HG02981 (cell line): ENCODE measurements around the gene LPIN3.

ENCODE experiments used
- ATAC-seq: cut with Tn5 transposase; IDR thresholded peaks from one replicate; pipeline ENCODE4 v1.9.1; 2021; ENCODE audit warnings: mild to moderate bottlenecking, moderate library complexity; ENCODE audit not compliant: unreplicated experiment

LPIN3 gene

DNA sequence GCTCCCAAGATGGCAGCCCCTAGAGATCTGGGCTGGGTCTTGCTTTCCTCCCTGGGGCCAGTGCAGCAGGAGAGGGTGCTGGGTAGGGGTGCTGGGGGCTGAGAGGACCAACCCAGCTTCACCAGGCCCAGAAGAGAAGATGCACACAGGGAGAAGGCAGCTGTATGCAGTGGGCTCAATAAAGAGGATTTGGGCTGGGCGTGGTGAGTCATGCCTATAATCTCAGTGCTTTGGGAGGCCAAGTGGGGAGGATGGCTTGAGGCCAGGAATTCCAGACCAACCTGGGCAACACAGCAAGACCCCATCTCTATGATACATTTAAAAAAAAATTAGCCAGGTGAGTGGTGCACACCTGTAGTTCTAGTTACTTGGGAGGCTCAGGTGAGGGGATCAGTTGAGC, 51.7 kb downstream of the LPIN3 start:
- ATAC-seq = no peak

DNA sequence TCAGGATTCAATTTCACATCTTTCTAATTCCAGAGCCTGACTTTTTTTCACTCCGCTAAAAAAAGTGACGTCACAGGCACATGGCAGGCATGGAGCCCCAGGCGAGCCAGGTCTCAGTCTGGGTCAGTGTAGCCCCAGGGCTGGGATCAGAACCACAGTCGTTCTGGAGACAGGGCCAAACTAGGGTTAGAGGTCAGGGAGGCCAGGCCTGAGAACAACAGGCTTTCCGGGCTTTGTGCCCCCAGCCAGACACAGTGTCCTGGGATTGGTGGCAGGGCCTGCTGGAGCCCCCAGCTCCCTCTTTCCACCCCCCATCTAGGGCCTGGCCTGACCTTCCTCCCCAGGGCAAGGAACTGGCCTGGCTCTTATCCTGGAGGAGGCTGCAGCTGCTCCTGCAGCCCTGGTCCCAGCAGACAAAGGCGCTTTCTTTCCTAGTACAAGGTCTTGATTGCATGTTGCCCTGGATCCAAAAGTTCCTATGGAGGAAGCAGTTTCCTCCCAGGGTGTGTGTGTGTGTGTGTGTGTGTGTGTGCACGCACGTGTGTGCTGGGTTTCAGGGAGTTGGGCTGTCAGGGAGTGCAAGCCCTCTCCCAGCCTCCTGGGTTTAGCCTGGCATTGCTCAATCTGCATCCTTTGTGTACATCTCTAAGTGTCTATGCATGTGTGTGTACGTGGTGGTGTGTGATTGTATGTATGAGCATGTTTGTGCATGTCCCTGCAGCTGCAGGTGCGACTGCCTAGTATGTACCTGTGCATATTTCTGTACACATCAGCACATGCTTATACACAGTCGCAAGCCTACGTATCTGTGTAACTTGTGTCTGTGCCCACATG, 52.5 kb downstream of the LPIN3 start:
- no peak for ATAC-seq

DNA sequence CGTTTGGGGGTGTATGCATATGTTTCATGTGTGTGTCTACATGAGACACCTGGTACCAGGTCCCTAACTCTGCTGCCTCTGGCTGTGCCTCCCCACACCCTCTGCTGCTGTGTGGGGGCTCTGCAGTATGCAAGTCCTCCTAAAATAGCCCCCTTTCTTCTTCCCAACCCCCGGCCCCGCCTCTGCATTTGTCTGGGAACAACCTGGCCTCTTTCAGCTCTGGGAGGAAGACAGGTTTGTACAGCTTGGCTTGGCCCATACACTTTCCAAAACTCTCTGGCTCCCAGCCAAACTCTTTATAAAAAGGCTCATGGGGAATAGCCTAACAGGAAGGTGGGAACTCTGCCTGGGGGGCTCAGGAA, 53.1 kb downstream of the LPIN3 start:
- no peak for ATAC-seq

DNA sequence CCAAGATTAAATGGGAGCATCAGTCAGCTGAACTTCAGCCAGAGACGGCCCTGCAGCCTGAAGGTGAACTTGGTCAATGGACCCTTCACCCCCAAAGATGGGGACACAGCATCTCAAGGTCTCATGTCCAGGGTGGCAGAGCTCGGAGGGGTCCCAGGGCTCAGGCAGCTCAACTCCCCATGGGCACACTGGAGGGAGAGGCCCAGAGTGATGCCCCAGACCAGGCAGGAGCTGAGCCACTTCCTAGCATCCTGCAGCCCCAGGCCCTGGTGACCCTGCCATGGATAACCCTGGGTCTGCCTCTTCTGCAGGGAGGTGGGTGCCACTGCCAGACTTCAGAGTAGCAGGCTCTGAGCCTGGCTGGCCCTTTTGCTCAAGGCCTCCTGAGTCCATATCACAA, 53.5 kb downstream of the LPIN3 start:
- no peak for ATAC-seq

DNA sequence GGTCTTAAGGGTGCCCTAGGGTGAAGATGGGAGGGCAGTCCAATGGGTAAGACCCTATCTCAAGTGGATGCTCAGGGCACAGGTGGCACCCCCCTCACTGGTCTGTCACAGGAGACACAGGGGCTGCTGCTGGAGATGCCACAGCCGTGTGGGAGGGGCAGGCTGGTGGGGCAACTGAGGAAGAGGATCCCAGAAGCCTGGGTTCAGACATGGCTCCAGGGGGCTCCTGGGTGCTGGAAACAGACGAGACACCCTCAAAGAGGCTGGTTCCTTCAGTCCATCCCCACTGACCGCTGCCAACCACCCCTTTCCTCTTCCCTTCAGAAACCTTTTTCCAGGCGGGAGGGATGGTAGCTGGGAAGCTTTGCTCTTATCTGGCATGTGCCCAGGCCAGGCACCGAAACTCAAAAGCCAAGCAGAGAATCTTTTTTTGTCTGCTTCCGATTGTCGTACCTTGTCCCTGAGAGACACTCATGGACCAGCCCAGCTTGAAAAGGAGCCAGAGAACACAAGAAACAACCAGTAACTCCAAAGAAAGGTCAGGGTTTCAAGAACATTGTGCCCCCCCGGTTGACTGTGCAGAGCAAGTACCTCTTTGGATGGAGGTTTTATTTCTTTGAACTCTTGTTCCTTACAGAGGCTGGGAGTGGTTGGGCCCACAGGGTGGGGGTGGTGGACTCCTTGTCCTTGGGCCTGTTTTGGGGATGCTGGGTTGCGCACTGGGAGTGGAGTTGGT, 54.5 kb downstream of the LPIN3 start:
- ATAC-seq = no peak

DNA sequence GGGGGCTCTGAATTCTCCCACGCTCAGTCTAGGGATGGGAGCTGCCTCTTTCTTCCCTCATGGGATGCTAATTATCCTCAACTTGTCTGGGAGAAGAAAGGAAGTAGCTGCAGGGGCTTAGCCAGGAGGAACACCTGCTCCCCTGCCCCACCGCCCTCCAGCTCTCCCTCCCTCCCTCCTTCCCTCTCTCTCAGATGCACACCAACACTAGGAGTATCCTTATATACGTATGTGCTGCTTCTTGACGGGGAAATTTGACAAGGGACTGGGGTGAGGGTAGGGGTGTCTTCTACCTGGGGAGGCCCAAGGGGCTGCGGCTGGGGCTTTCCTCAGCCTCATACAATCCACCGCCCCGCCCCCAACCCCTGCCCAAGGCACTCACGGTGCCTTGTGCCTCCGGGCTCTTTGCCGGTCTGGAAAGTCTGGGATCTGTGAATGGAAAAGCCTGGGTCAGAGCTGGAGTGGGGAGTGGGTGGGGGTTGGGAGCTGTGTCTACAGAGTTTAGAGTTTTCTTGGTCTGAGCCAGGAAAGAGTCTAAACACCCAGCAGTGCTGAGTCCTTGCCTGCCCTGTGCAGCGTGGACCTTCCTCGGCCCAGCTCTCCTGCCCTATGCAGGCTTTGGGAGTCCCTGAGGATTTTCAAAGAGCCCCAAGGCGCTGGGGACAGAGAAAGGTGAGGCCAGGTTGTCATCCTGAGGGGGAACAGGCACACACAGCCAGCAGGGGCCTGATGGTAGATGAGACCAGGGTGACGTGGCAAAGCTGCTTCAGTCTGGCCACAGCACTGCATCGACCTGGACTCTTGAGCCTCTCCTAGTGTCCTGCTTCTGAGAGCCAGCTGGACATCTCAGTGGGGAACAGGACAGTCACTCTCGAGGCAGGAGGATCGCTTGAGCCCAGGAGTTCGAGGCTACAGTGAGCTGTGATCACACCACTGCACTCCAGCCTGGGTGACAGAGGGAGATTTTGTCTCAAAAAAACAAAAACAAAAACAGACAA, 55.3 kb downstream of the LPIN3 start:
- no peak for ATAC-seq

DNA sequence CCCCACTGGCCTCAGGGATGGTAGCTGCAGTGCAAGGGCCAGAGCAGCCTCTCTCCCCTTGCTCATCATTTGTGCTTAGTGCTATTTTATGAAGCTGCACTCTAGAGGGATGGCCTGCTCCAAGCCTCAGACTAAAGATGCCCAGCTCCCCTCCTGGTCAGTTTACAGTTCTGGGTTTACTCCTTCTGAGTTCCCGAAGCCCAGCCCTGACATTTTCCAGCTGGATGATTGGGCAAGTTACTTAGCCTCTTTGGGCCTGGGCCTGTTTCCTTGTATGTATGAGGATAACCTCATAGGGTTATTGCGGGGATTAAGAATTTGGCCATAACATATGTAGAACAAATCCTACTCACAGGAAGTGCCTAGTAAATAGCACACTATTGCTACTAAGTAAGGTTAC, 57.8 kb downstream of the LPIN3 start:
- no peak for ATAC-seq

DNA sequence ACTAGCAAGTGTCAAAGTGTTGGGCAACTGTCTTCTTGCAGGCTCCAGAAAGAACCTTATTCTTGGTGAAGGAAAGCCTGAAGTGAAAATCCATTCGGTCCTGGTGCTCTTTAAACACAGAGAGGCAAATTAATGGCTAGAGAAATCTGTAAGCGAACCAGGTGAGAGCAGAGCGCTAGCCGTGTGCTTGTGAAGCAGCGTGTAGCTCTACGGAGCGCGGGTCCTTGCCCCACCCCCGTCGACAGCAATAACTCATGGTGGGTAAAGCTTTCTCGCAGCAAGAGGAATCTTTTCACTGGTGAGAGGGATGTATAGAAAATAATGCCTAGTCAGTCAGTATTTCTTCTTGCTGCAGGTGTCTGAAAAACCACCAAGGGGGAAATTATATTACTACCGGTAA, 63.0 kb downstream of the LPIN3 start:
- ATAC-seq = no peak

DNA sequence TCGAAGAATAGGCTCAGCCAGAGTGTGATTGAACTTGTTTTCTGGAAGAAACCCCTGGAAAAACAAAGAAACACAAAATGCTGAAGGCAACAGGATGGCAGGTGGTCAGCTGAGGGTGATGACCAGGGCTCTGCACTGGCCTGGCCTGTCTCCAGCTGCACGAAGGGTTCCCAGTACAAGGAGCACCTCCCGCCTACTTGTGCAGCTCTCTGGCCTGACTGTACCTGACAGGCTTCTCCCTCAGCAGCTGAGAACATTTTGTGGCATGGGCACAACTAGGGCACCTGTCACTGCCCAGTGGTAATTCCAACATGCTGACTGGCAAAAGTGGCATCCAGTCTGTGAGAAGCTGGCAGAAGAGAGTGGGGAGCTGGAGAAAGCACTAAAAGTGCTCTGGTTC, 64.8 kb downstream of the LPIN3 start:
- ATAC-seq = no peak

DNA sequence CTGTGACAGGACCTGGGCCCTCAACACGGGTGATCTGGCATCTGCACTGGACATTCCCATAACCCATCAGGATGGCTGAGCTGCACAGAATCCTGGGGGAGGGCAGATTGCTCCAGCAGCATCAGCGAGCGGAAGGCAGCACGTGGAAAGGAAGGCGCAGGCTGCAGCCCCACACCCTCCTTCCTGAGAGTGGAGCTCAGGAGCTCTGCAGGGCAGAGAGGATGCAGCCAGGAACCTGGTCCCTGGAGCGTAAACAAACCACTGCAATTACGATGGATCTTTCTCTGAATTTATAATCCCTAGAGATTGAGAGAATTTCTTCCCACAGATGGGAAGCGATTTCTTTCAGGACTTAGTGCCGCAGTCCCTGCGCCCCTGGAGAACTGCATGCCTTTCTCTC, 65.7 kb downstream of the LPIN3 start:
- ATAC-seq = no peak

DNA sequence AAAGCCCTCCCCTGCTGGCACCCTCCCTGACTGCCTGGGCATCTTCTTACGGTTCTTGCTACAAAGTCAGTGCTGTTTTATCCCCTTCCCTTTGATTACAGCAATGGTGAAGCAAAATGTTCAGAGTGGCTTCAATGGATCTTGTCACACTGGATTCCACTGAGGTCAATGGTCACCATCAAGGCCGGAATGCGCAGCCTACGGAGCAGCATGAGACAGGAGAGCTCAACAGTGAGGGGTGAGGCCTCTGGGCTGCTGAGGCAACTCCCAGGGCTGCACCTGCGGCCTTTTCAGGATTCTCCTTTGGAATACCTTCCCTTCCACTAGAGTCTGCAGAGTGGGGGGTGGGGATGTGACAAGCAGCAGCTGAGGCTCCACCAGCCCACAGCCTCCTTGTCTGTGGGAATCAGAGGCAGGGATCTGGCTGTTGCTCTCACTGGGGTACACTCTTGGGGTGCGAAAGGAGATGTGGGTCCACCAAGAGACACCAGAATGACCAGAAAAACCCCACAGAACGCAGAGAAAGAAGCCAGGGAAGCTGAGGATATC, 66.3 kb downstream of the LPIN3 start:
- ATAC-seq = no peak

DNA sequence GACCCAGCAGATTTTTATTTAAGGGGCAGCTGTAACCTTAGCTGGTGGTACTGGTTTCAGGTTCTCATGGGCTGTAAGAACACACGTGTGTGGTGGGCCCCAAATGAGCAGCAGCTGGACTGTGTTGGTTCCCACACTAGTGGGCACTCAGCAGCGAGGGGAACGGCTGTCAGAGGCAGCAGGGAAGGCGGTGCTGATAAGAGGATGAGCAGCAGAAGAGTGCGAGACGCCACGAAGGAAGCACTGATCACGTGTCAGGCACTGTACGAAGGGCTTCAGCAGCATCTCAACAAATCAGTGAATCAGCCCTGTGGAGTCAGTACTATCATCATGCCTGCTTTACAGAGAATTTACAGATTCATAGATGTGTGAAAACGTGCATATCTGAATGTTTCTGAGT, 67.0 kb downstream of the LPIN3 start:
- ATAC-seq = no peak

DNA sequence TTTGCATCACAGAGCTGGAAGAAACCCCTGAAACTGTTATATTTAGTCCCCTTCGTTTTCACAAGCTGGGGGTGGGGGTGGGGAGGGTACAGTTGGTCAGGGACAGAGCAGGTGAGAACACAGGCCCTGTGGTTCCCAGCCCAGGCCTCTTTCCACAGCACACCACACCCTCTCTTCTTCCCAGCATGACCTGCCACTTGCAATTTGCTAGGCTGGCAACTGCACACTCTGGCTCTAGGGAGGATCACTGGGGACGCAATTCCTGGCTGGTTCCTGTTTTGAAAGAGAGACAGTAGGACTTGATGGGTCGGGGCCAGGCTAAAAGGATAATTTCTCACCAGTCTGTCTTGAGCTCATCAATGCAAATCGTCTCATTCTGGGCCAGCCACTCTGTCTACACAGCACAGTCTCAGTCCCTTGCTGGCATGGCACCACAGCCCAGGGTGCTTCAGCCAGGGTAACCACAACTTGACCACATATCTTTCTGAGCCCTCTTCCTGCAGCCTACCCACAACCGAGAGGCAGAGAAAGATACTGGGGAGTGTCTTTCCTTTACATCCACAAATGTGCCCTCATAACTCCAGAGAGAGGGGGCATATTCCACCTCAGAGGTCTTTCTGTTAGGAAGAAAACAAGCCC, 67.7 kb downstream of the LPIN3 start:
- ATAC-seq = no peak

DNA sequence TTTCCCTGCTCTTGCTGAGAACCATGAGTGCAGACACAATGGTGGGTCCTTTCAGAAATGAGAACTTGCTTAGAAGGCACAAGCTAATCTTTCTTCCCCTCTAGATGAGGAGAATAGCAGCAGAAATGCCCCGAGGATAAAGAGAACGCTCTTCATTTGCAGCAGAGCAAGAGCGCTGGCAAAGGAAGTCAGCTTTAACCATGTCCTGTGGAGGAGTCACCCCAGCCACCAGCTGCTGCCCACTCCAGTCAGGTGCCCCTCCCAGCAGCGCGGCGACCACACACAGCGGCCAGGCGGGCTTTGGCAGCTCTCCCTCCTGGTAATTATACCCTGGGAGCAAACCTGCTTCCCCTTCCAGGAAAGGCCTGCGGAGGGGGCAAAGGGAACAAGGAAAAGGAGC, 68.4 kb downstream of the LPIN3 start:
- no peak for ATAC-seq
